HG03521 (cell line): ENCODE data around the gene MCHR1.
"Not testable (repeated sequence)": the region's sequence is repeated elsewhere in the genome, so short reads cannot be mapped to it uniquely, and the experiment has no call there.

Experiments
- ATAC-seq: cut with Tn5 transposase; IDR thresholded peaks from one replicate; pipeline ENCODE4 v1.9.1; 2021; ENCODE audit warnings: mild to moderate bottlenecking, moderate library complexity; ENCODE audit not compliant: unreplicated experiment

MCHR1 gene

GRCh38 chr22:40654522-40655167 lies 24.6 kb upstream of the MCHR1 start:
- ATAC-seq: no peak

DNA sequence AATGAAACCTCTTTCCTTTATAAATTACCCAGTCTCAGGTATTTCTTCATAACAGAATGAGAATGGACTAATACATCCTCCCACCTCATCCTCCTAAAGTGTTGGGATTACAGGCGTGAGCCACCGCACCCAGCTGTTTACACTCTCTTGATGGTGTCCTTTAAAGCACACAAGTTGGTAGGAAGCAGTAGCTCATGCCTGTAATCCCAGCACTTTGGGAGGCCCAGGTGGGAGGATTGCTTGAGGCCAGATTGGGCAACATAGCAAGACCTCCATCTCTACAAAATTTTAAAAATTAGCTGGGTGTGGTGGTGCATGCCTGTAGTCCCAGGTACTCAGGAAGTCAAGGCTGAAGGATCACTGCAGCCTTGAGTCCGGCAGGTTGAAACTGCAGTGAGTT lies 23.3 kb upstream of the MCHR1 start:
- not testable (repeated sequence) for ATAC-seq

DNA sequence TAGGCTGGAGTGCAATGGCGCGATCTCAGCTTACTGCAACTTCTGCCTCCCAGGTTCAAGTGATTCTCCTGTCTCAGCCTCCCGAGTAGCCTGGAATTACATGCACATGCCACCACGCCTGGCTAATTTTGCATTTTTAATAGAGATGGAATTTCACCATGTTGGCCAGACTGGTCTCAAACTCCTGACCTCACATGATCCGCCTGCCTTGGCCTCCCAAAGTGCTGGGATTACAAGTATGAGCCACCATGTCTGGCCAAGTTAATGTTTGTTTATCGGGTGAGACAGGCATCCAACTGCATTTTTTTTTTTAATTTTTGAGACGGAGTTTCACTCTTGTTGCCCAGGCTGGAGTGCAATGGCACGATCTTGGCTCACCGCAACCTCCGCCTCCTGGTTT lies 22.6 kb upstream of the MCHR1 start:
- not testable (repeated sequence) for ATAC-seq

DNA sequence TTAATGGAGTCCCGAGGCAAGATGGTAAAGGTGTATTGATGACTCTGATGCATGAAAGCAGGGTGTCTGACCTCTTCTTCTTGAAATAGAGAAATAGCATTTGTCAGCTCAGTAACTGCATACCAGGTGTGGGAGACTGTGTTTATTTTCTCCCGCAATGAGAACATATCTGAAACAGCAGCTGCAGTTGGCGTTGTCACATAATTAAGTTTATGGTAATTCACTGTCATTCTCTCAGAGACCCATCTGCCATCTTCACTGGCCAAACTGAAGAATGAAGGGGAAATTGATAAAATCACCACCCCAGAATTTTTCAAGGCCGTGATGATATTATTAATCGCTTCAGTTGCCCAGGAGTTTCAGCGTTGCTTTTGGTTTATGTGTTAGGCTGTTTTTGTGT lies 20.1 kb upstream of the MCHR1 start:
- no peak for ATAC-seq

DNA sequence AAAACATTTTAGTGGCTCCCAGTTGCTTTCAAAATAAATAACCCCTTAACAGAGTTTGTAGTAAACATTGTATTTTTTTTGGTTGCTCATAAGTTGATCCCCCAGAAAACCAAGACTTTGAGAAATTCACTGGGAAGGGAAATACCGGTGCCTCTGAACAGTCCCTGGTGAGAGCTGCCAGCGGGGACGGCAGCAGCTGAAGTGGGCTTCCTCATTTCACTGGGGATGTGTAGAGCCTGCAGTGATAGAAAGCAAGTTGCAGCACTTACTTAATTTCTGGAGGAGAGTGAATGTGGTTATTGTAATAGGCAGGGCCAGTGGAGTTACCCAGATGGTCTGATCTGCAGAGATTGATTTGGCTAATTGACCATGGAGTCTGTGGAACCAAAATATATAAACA lies 18.6 kb upstream of the MCHR1 start:
- no peak for ATAC-seq

DNA sequence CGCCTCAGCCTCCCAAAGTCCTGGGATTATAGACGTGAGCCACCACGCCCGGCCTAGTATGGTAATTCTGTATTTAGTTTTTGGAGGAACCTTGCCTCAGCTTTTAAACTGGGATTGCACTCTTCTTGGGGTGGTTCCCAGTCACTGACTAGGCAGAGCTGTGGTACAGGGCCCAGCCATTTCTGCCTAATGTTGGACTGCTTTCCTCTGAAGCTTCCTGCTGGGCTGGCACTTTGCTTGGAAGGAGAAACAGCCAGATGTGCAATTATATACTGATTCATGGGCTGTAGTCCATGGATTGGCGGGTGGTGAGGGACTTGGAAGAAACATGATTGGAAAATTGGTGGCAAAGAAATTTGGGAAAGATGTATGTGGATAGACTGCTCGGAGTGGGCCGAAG lies 17.6 kb upstream of the MCHR1 start:
- ATAC-seq: no peak

GRCh38 chr22:40665312-40665711 lies 14.0 kb upstream of the MCHR1 start:
- no peak for ATAC-seq

DNA sequence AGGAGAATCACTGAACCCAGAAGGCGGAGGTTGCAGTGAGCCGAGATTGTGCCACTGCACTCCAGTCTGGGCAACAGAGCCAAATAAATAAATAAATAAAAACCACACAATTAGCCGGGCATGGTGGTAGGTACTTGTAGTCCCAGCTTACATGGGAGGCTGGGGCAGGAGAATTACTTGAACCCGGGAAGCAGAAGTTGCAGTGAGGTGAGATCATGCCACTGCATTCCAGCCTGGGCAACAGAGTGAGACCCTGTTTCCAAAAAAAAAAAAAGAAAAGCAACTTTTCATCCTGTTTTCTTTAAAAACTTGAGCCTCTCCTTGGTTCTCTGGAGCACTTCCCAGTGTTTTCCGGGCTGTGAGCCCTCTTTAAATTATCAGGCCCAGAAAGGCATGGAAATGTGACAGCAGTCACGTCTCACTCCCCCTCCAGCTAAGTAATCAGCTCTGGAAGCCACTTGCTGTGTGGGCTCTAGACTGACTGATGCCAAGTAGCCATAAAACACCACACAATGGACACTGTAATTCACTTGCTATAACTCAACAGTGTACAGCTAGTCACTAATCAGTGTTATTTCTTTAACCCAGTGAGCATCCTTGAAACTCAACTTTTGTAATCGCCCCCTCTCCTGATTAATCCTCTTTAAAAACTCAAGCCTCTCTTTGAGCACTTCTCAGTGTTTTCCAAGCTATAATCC lies 13.0 kb upstream of the MCHR1 start:
- ATAC-seq: no peak

GRCh38 chr22:40668611-40669411 lies 10.5 kb upstream of the MCHR1 start:
- no peak for ATAC-seq

DNA sequence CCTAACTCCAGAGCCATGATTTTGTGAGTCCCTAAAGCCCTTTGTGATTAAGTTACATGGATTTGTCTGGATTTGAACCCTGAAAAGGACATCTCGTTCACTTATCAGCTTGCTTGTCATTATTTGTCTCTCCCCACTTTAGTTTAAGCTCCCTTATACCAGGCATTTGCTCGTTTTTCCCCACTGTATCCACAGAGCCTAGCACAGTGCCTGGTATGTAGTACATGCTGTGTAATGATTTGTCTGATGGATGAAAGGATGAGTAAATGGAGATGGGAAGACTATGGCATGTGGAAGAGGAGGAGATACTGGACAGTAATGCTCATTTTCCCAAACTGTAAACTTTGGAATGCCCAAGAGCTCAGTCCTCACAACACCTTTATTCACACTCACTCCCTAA lies 9.2 kb upstream of the MCHR1 start:
- ATAC-seq: no peak

DNA sequence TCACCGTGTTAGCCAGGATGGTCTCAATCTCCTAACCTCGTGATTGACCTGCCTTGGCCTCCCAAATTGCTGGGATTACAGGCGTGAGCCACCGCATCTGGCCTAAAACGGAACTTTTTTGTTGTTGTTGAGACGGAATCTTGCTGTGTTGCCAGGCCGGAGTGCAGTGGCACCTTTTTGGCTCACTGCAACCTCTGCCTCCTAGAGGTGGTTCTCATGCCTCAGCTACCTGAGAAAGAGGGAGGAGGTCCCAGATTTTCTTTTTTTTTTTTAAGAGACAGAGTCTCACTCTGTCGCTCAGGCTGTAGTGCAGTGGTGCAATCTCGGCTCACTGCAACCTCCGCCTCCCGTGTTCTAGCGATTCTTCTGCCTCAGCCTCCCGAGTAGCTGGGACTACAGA lies 7.9 kb upstream of the MCHR1 start:
- ATAC-seq: no peak

DNA sequence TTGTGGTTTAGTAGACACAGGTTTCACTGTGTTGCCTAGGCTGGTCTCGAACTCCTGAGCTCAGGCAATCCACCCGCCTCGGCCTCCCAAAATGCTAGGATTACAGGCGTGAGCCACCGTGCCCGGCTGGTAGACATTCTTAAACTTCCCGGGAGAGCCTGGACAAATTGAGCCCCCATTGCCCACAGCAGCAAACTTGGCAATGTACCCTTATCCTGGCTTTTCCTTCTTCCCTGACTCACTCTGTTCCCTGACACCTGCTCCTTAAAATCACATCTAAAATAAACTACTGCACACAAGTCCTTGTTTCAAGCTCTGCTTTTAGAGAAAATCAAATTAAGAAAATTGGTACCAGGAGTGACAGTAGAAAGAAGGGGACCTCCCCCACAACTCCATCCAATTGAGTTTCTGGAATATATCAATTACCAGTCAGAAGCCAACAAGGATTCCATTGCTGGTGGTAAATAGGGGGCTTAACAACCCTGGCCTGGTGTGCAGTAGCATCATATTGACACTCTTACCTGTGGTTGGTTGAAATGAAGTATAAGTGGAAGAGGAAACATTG lies 7.4 kb upstream of the MCHR1 start:
- no peak for ATAC-seq

DNA sequence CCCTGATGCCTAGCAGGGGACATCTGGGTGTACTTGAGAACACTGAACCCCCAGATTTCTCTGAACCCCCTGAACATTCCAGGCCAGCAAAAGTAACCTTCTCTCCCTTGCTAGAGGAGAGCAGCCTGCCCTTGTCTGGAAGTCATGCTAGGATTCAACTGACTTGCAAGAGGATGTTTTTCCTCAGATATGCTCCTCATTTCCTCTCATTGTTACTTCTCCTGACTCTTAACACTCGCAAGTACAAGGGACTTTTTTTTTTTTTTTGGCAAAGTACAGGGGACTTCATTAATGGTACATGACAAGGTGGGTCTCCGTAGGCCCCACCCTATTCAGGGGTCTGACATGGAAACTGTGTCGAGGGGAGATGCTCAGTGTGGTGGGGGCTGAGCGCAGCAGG lies 6.3 kb upstream of the MCHR1 start:
- no peak for ATAC-seq

GRCh38 chr22:40674274-40674673 lies 5.0 kb upstream of the MCHR1 start:
- ATAC-seq: no peak

- not testable (repeated sequence) for ATAC-seq
Measured at GRCh38 chr22:40676166-40676565, 3.1 kb upstream of the MCHR1 start.

DNA sequence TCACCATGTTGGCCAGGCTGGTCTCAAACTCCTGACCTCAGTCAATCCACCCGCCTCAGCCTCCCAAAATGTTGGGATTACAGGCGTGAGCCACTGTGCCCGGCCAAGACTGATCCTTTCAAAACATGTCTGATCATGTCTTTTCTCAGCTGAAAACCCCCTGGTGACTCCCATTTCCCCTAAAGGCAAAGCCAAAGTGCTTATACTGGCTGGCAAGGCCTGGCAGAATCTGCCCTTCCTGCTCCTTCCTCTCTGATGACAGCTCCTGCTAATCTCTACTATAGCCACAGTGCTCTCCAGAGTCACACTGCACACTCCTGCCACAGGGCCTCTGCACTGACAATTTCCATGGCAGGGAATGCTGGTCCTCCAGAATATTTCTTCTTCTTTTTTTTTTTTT lies 2.6 kb upstream of the MCHR1 start:
- no peak for ATAC-seq

- ATAC-seq: no peak
Measured at GRCh38 chr22:40678493-40679248, 613 bp upstream of the MCHR1 start.

- no peak for ATAC-seq
Measured at GRCh38 chr22:40679964-40680818, 907 bp downstream of the MCHR1 start.

DNA sequence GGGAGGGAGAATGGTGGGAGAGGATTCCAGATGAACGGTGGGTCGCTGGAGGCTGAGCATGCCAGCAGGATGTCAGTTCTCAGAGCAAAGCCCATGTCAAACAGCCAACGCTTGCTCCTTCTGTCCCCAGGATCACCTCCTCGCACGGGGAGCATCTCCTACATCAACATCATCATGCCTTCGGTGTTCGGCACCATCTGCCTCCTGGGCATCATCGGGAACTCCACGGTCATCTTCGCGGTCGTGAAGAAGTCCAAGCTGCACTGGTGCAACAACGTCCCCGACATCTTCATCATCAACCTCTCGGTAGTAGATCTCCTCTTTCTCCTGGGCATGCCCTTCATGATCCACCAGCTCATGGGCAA lies 1.5 kb downstream of the MCHR1 start:
- ATAC-seq: no peak

DNA sequence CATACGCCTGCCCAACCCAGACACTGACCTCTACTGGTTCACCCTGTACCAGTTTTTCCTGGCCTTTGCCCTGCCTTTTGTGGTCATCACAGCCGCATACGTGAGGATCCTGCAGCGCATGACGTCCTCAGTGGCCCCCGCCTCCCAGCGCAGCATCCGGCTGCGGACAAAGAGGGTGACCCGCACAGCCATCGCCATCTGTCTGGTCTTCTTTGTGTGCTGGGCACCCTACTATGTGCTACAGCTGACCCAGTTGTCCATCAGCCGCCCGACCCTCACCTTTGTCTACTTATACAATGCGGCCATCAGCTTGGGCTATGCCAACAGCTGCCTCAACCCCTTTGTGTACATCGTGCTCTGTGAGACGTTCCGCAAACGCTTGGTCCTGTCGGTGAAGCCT lies 2.2 kb downstream of the MCHR1 start:
- ATAC-seq: no peak
